Lower lobe of right lung (tissue), 2 donors: ENCODE measurements around the gene TYW3. TPM values are rescaled to one million over a fixed set of nuclear protein-coding genes. Genes with fewer than 3 reads are reported as not detected.

Experiments
- ATAC-seq, 2 donors: fragments of 200-7000 bp; cut with Tn5 transposase; one replicate each; pipeline ENCODE4 v1.9.1; 2020 to 2022; ENCODE audit warnings: mild to moderate bottlenecking in 2 of 2, moderate library complexity in 2 of 2
- DNase-seq: peaks from one replicate; pipeline ENCODE4 v3.0.0-alpha.2; 2020
- H3K27ac ChIP-seq: fragments of 200-600 bp; one replicate; pipeline ENCODE4 v1.8.0; 2022
- H3K27me3 ChIP-seq: fragments of 200-600 bp; one replicate; pipeline ENCODE4 v1.8.0; 2022; ENCODE audit warnings: low read depth
- H3K36me3 ChIP-seq: fragments of 200-600 bp; one replicate; pipeline ENCODE4 v1.8.0; 2022; ENCODE audit warnings: mild to moderate bottlenecking
- H3K4me1 ChIP-seq: fragments of 200-600 bp; one replicate; pipeline ENCODE4 v1.8.0; 2022
- H3K4me3 ChIP-seq: fragments of 200-600 bp; one replicate; pipeline ENCODE4 v1.8.0; 2022; ENCODE audit warnings: mild to moderate bottlenecking
- H3K9me3 ChIP-seq: fragments of 200-600 bp; one replicate; pipeline ENCODE4 v1.8.0; 2022
- intact Hi-C: fragments of 100-400 bp; cut with DNase I; formaldehyde crosslinking; loops from one replicate; pipeline ENCODE4 v1.11.0; 2022
- total RNA-seq: library from RNA; stranded (reverse); fragmentation: NEBNext Ultra II Directional; extraction: Animal tissue kit (Norgen Biotek cat#: 25700); gene quantifications from one replicate; pipeline ENCODE4 v1.2.1, GENCODE V29; 2021
- TF ChIP-seq, protein P1 (sequence below): fragments of 200-600 bp; IDR thresholded peaks from one replicate; pipeline ENCODE4 v1.8.0; 2022; ENCODE audit warnings: antibody characterized with exemption, mild to moderate bottlenecking
- donor health status: DM: no; HTN: yes; CAD: no; lungs with severe emphysema.

The TYW3 gene
- total RNA-seq, 1 donor from 2014 or later, result 21.6 TPM

DNA sequence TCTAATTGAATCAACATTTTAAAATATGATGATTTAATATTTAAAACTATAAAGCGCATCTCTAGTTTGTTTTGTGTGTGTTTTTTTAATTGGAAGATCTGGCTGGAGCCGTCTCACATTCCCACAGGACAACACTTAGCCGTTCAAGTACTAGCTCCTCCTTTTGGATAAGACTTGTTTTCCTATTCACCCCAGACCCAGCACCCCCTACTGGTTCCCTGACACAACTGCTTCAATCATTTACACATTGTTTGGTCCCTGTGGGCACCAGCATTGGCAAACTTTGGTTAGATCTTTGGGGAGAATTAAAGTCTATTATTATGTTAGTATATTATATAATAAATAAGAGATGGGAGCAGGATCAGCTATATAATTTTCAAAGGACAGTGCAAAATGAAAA is 34.5 kb downstream of the TYW3 start:
- no peak for ATAC-seq
- Histone ChIP-seq H3K36me3 (peaks cover 29% of the 10 kb centered on the region), H3K4me1 (no peaks in the 10 kb centered on the region), H3K27me3 (no peaks in the 10 kb centered on the region), H3K4me3 (no peak overlapping the region), H3K9me3 (no peaks in the 10 kb centered on the region), H3K27ac (no peak overlapping the region)
- DNase-seq, result no peak
- intact Hi-C loops, result no loop called here
- TF ChIP-seq, protein P1, sequence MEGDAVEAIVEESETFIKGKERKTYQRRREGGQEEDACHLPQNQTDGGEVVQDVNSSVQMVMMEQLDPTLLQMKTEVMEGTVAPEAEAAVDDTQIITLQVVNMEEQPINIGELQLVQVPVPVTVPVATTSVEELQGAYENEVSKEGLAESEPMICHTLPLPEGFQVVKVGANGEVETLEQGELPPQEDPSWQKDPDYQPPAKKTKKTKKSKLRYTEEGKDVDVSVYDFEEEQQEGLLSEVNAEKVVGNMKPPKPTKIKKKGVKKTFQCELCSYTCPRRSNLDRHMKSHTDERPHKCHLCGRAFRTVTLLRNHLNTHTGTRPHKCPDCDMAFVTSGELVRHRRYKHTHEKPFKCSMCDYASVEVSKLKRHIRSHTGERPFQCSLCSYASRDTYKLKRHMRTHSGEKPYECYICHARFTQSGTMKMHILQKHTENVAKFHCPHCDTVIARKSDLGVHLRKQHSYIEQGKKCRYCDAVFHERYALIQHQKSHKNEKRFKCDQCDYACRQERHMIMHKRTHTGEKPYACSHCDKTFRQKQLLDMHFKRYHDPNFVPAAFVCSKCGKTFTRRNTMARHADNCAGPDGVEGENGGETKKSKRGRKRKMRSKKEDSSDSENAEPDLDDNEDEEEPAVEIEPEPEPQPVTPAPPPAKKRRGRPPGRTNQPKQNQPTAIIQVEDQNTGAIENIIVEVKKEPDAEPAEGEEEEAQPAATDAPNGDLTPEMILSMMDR, result no peak

DNA sequence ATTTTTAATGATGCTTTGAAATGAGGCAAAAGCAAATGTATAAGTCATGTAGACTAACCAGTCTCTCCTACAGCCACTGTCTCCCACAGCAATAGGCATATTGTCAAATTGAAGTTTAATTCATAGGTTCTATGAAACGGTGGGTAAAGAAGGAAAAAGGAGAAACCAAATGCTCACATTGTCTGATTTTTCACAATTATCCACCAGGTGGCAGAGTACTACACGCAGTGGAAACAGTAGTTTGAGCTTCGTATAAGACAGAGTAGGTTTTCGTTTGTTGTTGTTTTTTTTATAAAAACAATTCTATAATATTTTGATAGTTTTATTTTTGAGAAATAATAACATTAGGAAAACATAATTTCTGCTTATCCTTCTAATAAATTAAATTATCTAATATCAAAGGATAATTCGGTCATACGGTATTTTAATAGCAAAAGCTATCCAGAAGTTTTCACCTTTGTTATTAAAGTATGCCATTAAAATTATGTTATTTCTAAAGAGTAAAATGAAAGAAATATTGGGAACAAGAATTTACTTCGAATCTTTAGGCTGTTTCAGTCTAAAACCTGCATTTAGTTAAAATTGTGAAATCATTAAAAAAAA is 39.1 kb downstream of the TYW3 start:
- no peak for DNase-seq
- no peak for ATAC-seq
- no peaks in the 10 kb centered on the region for H3K9me3 ChIP-seq

DNA sequence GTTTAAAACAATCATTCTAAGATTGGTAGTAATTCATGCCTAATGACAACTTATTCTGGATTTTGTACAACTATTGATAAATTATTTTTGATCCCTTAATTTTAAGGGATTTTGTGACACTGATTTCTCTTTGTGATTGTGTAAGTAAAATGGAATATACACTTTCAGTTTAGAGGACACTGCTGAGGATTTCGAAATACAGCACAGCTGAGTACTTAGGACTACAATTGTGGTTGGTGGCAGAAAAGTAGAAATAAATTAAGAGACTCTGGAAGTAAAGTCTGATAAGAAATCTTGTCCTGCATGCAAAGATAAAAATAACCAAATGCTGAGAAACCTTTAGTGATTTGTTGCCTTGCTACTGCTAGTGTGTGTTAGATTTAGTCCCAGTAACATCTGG is 40.0 kb downstream of the TYW3 start:
- intact Hi-C loops, result loop anchor here (5.0 kb wide), 1 partner anchor 434 kb away; no protein-coding TSS in a partner anchor
- DNase-seq (no peak), ATAC-seq (no peak)
- no peaks in the 10 kb centered on the region for H3K4me1 ChIP-seq
- H3K9me3 ChIP-seq, result no peaks in the 10 kb centered on the region
- no peak overlapping the region for H3K4me3 ChIP-seq
- TF ChIP-seq, protein P1, result no peak
- no peaks in the 10 kb centered on the region for H3K36me3 ChIP-seq
- no peak overlapping the region for H3K27ac ChIP-seq
- H3K27me3 ChIP-seq, result no peaks in the 10 kb centered on the region

More for the DNA sequence above, 39.1 kb downstream of the TYW3 start:
- intact Hi-C loops, result loop anchor here (5.0 kb wide), 1 partner anchor 435 kb away; no protein-coding TSS in a partner anchor
- H3K4me3 ChIP-seq, result no peak overlapping the region
- no peaks in the 10 kb centered on the region for H3K36me3 ChIP-seq
- H3K27ac ChIP-seq, result no peak overlapping the region
- no peaks in the 10 kb centered on the region for H3K4me1 ChIP-seq
- TF ChIP-seq, protein P1, result peak; percentile 71
- H3K27me3 ChIP-seq, result no peaks in the 10 kb centered on the region

DNA sequence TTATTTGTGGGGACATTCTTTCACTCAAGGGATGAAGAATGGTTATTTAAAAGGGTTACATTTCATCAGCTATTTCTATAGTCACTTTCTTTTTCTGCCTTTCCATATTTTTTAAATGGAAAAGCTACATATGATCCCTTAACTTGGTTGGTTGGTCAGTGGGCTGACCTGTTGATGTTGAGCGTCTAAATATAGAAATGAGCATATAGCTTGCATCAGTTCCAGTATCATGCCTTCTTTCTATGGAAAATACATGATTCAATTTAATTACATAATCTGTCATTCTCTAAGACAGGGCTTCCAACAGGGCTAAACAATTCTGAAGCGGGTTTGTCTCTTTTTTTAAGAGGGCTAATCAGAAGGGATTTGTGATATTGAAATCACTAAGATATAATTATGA is 40.6 kb downstream of the TYW3 start:
- Histone ChIP-seq H3K36me3 (no peaks in the 10 kb centered on the region), H3K4me3 (no peak overlapping the region), H3K9me3 (no peaks in the 10 kb centered on the region), H3K4me1 (no peaks in the 10 kb centered on the region), H3K27me3 (no peaks in the 10 kb centered on the region), H3K27ac (no peak overlapping the region)
- ATAC-seq, result no peak
- intact Hi-C loops, result loop anchor here (5.0 kb wide), 1 partner anchor 434 kb away; no protein-coding TSS in a partner anchor
- TF ChIP-seq, protein P1, result no peak
- no peak for DNase-seq

DNA sequence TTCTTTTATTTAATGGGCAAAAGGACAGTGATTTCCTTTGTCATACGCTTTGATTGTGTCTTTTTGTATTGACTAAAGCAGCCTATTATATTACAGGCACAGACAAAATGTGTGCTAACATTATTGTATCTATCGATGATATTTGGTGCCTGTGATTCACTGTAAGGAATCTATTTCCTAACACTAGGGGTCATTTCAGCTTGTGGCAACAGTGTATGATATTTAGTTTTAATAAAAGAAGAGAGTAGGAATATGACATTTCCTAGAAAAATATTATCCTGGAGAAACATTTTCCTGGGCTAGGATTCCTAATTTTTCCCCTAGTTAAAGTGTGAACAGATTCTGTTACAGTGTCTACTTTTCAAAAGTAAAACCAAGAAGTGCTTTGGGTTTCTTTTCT is 42.8 kb downstream of the TYW3 start:
- ATAC-seq (no peak), DNase-seq (no peak)
- H3K9me3 ChIP-seq, result no peaks in the 10 kb centered on the region
- TF ChIP-seq, protein P1, result no peak
- no peaks in the 10 kb centered on the region for H3K36me3 ChIP-seq
- intact Hi-C loops, result no loop called here
- no peak overlapping the region for H3K4me3 ChIP-seq
- no peaks in the 10 kb centered on the region for H3K4me1 ChIP-seq
- no peaks in the 10 kb centered on the region for H3K27me3 ChIP-seq
- H3K27ac ChIP-seq, result no peak overlapping the region
